Gastroesophageal sphincter (tissue), 3 donors: ENCODE results near the gene VAV2.

Experiments used
- POLR2A ChIP-seq, 2 donors: fragments of 450-650 bp; IDR thresholded peaks; one replicate each; pipeline ENCODE4 v1.6.1; 2017; ENCODE audit warnings: antibody characterized with exemption in 2 of 2, mild to moderate bottlenecking in 2 of 2, moderate library complexity in 1 of 2
- TF ChIP-seq, protein P1 (sequence below), 4 experiments: fragments of 200-600 bp in 2 of 4; fragments of 450-650 bp in 2 of 4; sonication (generic) in 1 of 4; IDR thresholded peaks; one replicate each; pipeline ENCODE4 v1.5.1; 2017 to 2019; ENCODE audit warnings: antibody characterized with exemption in 4 of 4, mild to moderate bottlenecking in 2 of 4, moderate library complexity in 2 of 4

DNA sequence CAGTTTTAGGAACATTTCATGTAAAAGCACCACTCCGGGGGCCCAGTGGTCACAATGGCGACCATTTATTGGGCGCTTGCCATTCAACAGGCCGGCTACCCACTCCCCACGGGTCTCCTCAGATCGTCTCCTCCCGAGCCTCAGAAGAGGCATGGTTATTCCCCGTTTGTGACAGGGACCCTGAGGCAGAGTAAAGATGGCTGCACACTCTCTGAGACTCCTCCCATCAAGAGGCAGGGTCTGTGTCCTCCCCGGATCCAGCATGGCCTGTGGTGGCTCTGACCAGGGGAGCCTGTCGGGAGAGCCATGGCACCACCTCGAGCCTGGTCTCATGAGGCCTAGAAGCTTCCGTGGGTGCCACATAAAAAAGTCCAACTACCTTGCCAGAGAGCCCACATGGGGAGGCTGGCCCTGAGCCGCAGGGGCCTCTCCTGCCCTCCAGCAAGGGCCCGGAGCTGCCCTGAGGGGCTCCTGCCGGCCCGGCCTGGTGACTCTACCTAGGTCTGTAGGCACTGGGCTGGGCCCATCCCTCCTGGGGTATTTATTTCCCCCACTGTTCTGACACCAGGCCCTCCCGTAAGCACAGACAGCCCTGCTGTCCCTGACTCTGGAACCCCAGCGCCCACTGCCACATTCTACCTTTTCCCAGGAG is 90.8 kb downstream of the VAV2 start:
- TF ChIP-seq, protein P1, sequence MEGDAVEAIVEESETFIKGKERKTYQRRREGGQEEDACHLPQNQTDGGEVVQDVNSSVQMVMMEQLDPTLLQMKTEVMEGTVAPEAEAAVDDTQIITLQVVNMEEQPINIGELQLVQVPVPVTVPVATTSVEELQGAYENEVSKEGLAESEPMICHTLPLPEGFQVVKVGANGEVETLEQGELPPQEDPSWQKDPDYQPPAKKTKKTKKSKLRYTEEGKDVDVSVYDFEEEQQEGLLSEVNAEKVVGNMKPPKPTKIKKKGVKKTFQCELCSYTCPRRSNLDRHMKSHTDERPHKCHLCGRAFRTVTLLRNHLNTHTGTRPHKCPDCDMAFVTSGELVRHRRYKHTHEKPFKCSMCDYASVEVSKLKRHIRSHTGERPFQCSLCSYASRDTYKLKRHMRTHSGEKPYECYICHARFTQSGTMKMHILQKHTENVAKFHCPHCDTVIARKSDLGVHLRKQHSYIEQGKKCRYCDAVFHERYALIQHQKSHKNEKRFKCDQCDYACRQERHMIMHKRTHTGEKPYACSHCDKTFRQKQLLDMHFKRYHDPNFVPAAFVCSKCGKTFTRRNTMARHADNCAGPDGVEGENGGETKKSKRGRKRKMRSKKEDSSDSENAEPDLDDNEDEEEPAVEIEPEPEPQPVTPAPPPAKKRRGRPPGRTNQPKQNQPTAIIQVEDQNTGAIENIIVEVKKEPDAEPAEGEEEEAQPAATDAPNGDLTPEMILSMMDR (IDR thresholded peaks at IDR 0.05) = no peak
- TF ChIP-seq POLR2A (IDR thresholded peaks at IDR 0.05) = no peak
